ENCODE data around the gene ZDHHC11. TPM values are rescaled to one million over a fixed set of nuclear protein-coding genes. Genes with fewer than 3 reads are reported as not detected.
"Not testable (repeated sequence)": the region's sequence is repeated elsewhere in the genome, so short reads cannot be mapped to it uniquely, and the experiment has no call there.

Gene ZDHHC11
- total and polyA plus RNA-seq, 7 experiments from 2014 or later, result 0.20 to 22.1 (median 8.8) TPM; not detected in 1

- DNase-seq, CTCF ChIA-PET: not testable (repeated sequence)
These were observed 63.4 kb downstream of the ZDHHC11 start for GRCh38 chr5:787224-787856.

GRCh38 chr5:785181-785705 lies 65.5 kb downstream of the ZDHHC11 start:
- peaks cover 0 to 14% (median 10%) of the 10 kb centered on the region in 5 donors for H3K27me3 Mint-ChIP-seq
- peak; percentile 26 for ATAC-seq
- not testable (repeated sequence) for H3K36me3 Mint-ChIP-seq

More at GRCh38 chr5:787224-787856, 63.4 kb downstream of the ZDHHC11 start:
- ATAC-seq; POLR2A ChIA-PET; H3K36me3 Mint-ChIP-seq; H3K4me1 ChIP-seq (ENCODE audit: control insufficient read depth in 2 of 2, insufficient read depth in 2 of 2, low read length in 2 of 2); H3K27me3 ChIP-seq (ENCODE audit: control insufficient read depth in 2 of 2, insufficient read depth in 2 of 2, low read length in 2 of 2); H3K9me3 ChIP-seq (ENCODE audit: control insufficient read depth in 2 of 3, low read length in 3 of 3); H3K27ac ChIP-seq (ENCODE audit: low read depth, low read length); H3K4me1 Mint-ChIP-seq; H3K36me3 ChIP-seq (ENCODE audit: control insufficient read depth in 2 of 3, insufficient read depth in 3 of 3, low read length in 3 of 3); H3K4me3 Mint-ChIP-seq; H3K4me3 ChIP-seq (ENCODE audit: low read length); H3K27ac Mint-ChIP-seq: not testable (repeated sequence)
- Mint-ChIP-seq H3K9me3 (peaks cover 0 to 38% (median 16%) of the 10 kb centered on the region in 11 donors), H3K27me3 (peaks cover 0 to 24% (median 18%) of the 10 kb centered on the region in 5 donors)
- intact Hi-C loops (cut with micrococcal nuclease), result loop anchor here in 1 of 2 donors (10.0 kb wide), 1 partner anchor 1007 kb away; the partner anchor contains the start of gene MRPL36

GRCh38 chr5:784428-785177 lies 66.2 kb downstream of the ZDHHC11 start, which contains the start of gene ZDHHC11B:
Gene ZDHHC11B, minus strand, starts transcription at chr5:784729. Its CDS starts 17,810 bp downstream, at chr5:766919.
- H3K4me1 Mint-ChIP-seq; H3K27me3 Mint-ChIP-seq; H3K36me3 Mint-ChIP-seq; POLR2A ChIA-PET; H3K4me1 ChIP-seq (ENCODE audit: control insufficient read depth in 2 of 2, insufficient read depth in 2 of 2, low read length in 2 of 2); CTCF ChIA-PET; H3K9me3 ChIP-seq (ENCODE audit: control insufficient read depth in 2 of 3, low read length in 3 of 3); H3K27ac ChIP-seq (ENCODE audit: low read depth, low read length); H3K27me3 ChIP-seq (ENCODE audit: control insufficient read depth in 2 of 2, insufficient read depth in 2 of 2, low read length in 2 of 2); H3K36me3 ChIP-seq (ENCODE audit: control insufficient read depth in 2 of 3, insufficient read depth in 3 of 3, low read length in 3 of 3): not testable (repeated sequence)
- H3K9me3 Mint-ChIP-seq, result peaks cover 0 to 12% (median 3%) of the 10 kb centered on the region in 11 donors
- peak; percentile 89 for ATAC-seq
- peak within 1 kb of the TSS in 1 of 9 donors; percentile 8 for H3K27ac Mint-ChIP-seq
- intact Hi-C loops (cut with micrococcal nuclease), result loop anchor here (2.0 to 10.0 kb wide), 6 partner anchors 92 to 1010 kb away; partner anchors contain the start of genes BRD9 (in 1 of the 2), MRPL36 (in 1 of the 2), TPPP (in 1 of the 2) and TRIP13 (in 1 of the 2)
- peak within 1 kb of the TSS; percentile 67 to 86 (median 76) for H3K4me3 Mint-ChIP-seq
- H3K4me3 ChIP-seq (ENCODE audit: low read length), result peak within 1 kb of the TSS; percentile 61
- DNase-seq, result peak; percentile 71 to 85 (median 81)

More at GRCh38 chr5:785181-785705, 65.5 kb downstream of the ZDHHC11 start:
- H3K36me3 ChIP-seq (ENCODE audit: control insufficient read depth in 2 of 3, insufficient read depth in 3 of 3, low read length in 3 of 3); CTCF ChIA-PET; H3K4me1 Mint-ChIP-seq; POLR2A ChIA-PET; H3K9me3 ChIP-seq (ENCODE audit: control insufficient read depth in 2 of 3, low read length in 3 of 3); H3K27ac ChIP-seq (ENCODE audit: low read depth, low read length); H3K27ac Mint-ChIP-seq; H3K4me1 ChIP-seq (ENCODE audit: control insufficient read depth in 2 of 2, insufficient read depth in 2 of 2, low read length in 2 of 2); H3K27me3 ChIP-seq (ENCODE audit: control insufficient read depth in 2 of 2, insufficient read depth in 2 of 2, low read length in 2 of 2); H3K4me3 ChIP-seq (ENCODE audit: low read length): not testable (repeated sequence)
- peak in 4 of 9 donors; percentile 12 to 20 (median 17) for DNase-seq
- intact Hi-C loops (cut with micrococcal nuclease), result loop anchor here (2.0 to 10.0 kb wide), 5 partner anchors 92 to 1010 kb away; partner anchors contain the start of genes BRD9 (in 1 of the 2), MRPL36 (in 1 of the 2), TPPP (in 1 of the 2) and TRIP13 (in 1 of the 2)
- Mint-ChIP-seq H3K9me3 (peaks cover 0 to 19% (median 7%) of the 10 kb centered on the region in 11 donors), H3K4me3 (peak overlapping the region in 8 of 10 donors; percentile 42 to 82 (median 72))

GRCh38 chr5:783881-784427 lies 66.8 kb downstream of the ZDHHC11 start:
- peak in 7 of 9 donors; percentile 22 to 50 (median 35) for DNase-seq
- H3K9me3 ChIP-seq (ENCODE audit: control insufficient read depth in 2 of 3, low read length in 3 of 3); POLR2A ChIA-PET; H3K27me3 Mint-ChIP-seq; H3K27me3 ChIP-seq (ENCODE audit: control insufficient read depth in 2 of 2, insufficient read depth in 2 of 2, low read length in 2 of 2); CTCF ChIA-PET; H3K4me1 Mint-ChIP-seq; H3K27ac ChIP-seq (ENCODE audit: low read depth, low read length); H3K36me3 ChIP-seq (ENCODE audit: control insufficient read depth in 2 of 3, insufficient read depth in 3 of 3, low read length in 3 of 3); H3K9me3 Mint-ChIP-seq; H3K36me3 Mint-ChIP-seq; H3K4me1 ChIP-seq (ENCODE audit: control insufficient read depth in 2 of 2, insufficient read depth in 2 of 2, low read length in 2 of 2): not testable (repeated sequence)
- intact Hi-C loops (cut with micrococcal nuclease), result loop anchor here (2.0 to 10.0 kb wide), 6 partner anchors 91 to 1011 kb away; partner anchors contain the start of genes BRD9 (in 1 of the 2), MRPL36 (in 1 of the 2), TPPP (in 1 of the 2) and TRIP13 (in 1 of the 2)
- H3K4me3 ChIP-seq (ENCODE audit: low read length), result peak overlapping the region; percentile 61
- peak overlapping the region; percentile 64 to 86 (median 74) for H3K4me3 Mint-ChIP-seq
- peak; percentile 32 for ATAC-seq
- H3K27ac Mint-ChIP-seq, result peak overlapping the region in 1 of 9 donors; percentile 8

DNA sequence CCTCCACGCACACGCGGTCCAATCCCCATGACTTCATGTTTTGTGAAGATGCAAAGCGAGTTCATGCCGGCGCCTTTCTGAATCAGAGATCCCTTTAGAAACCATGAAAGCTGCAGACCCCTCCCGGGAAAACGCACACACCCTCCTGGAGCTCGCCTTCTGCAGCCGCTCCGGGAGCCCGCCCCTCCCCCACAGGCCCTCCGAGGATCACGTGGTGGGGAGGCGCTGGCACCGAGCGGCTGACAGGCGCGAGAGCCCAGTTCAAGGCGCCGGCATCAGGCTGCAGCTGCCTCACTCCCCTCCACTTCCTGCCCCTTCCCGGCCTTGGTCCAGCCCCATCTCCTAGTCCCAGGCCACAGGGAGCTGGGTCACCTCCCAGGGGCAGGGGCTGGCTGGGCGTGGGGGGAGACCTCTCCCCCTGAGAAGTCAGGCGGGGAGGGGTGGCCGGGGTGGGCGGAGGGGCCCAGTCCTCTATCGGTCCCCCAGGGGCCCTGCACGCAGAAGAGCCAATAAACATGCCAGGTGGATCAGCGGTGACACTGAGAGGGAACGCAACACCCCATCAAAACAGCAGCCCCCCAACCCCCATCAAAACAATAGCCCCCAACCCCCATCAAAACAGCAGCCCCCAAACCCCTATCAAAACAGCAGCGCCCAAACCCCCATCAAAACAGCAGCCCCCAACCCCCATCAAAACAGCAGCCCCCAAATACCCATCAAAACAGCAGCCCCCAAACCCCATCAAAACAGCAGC lies 67.6 kb downstream of the ZDHHC11 start:
- H3K4me3 ChIP-seq (ENCODE audit: low read length); H3K27me3 Mint-ChIP-seq; H3K36me3 ChIP-seq (ENCODE audit: control insufficient read depth in 2 of 3, insufficient read depth in 3 of 3, low read length in 3 of 3); POLR2A ChIA-PET; H3K4me1 Mint-ChIP-seq; H3K27ac ChIP-seq (ENCODE audit: low read depth, low read length); H3K36me3 Mint-ChIP-seq; H3K27me3 ChIP-seq (ENCODE audit: control insufficient read depth in 2 of 2, insufficient read depth in 2 of 2, low read length in 2 of 2); CTCF ChIA-PET; H3K4me1 ChIP-seq (ENCODE audit: control insufficient read depth in 2 of 2, insufficient read depth in 2 of 2, low read length in 2 of 2); H3K9me3 Mint-ChIP-seq; H3K9me3 ChIP-seq (ENCODE audit: control insufficient read depth in 2 of 3, low read length in 3 of 3): not testable (repeated sequence)
- Mint-ChIP-seq H3K4me3 (peak overlapping the region in 9 of 10 donors; percentile 64 to 86 (median 75)), H3K27ac (peak overlapping the region in 1 of 9 donors; percentile 8)
- intact Hi-C loops (cut with micrococcal nuclease), result loop anchor here (5.0 to 10.0 kb wide), 2 partner anchors 324 to 1012 kb away; partner anchors contain the start of gene MRPL36 (in 1 of the 2)
- ATAC-seq, result peak; percentile 30
- DNase-seq, result peak in 5 of 9 donors; percentile 32 to 40 (median 36)

DNA sequence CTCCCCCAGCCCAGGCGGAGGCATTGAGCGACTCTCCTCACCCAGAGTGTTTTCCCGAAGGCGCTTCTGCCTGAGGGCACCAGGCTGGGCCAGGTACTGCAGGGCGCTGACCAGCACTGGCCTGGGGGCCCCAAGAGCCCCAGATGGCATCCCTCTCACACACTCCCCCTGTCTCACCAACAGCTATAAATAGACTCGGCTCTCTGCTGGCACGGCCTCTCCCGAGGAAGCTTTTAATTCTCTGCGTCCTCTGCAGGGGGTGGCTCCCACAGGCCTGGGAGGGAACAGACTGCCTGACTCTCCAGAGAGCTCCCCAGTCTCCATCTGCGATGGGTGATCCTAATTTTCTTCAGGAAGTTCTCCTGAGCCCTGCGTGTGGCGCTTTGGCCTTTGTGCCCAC lies 68.4 kb downstream of the ZDHHC11 start:
- H3K4me3 Mint-ChIP-seq; H3K4me1 ChIP-seq (ENCODE audit: control insufficient read depth in 2 of 2, insufficient read depth in 2 of 2, low read length in 2 of 2); H3K4me3 ChIP-seq (ENCODE audit: low read length); H3K27me3 ChIP-seq (ENCODE audit: control insufficient read depth in 2 of 2, insufficient read depth in 2 of 2, low read length in 2 of 2); POLR2A ChIA-PET; DNase-seq; H3K27me3 Mint-ChIP-seq; H3K9me3 ChIP-seq (ENCODE audit: control insufficient read depth in 2 of 3, low read length in 3 of 3); H3K27ac ChIP-seq (ENCODE audit: low read depth, low read length); H3K36me3 Mint-ChIP-seq; H3K36me3 ChIP-seq (ENCODE audit: control insufficient read depth in 2 of 3, insufficient read depth in 3 of 3, low read length in 3 of 3); H3K4me1 Mint-ChIP-seq; ATAC-seq; H3K9me3 Mint-ChIP-seq; CTCF ChIA-PET; H3K27ac Mint-ChIP-seq: not testable (repeated sequence)
- intact Hi-C loops (cut with micrococcal nuclease), result loop anchor here (5.0 to 10.0 kb wide), 2 partner anchors 325 to 1012 kb away; partner anchors contain the start of gene MRPL36 (in 1 of the 2)
